ENCODE measurements around the gene INPP5F.

GRCh38 chr10:119853574-119853973 is 127.7 kb downstream of the INPP5F start:
- TF ChIP-seq EZH2 (IDR thresholded peaks at IDR 0.05; ENCODE audit: insufficient read depth, poor library complexity, severe bottlenecking) (no peak), EZH2phosphoT487 (IDR thresholded peaks at IDR 0.05; ENCODE audit: insufficient read depth, low read depth) (no peak)
